Testis (tissue), 2 donors: ENCODE measurements around the gene FGF6.

Experiments
- CTCF ChIP-seq, 3 experiments: fragments of 450-650 bp in 2 of 3; fragments of 200-600 bp in 1 of 3; sonication (generic) in 1 of 3; IDR thresholded peaks; one replicate each; pipeline ENCODE4 v1.5.1; 2016 to 2019; ENCODE audit warnings: antibody characterized with exemption in 3 of 3, mild to moderate bottlenecking in 2 of 3, moderate library complexity in 1 of 3
- POLR2A ChIP-seq: fragments of 450-650 bp; IDR thresholded peaks from one replicate; pipeline ENCODE4 v1.6.1; 2017; ENCODE audit warnings: antibody characterized with exemption, mild to moderate bottlenecking, moderate library complexity

GRCh38 chr12:4445156-4446101 is at the start of gene FGF6:
- no peak for TF ChIP-seq POLR2A
- TF ChIP-seq CTCF (IDR thresholded peaks at IDR 0.05) = no peak
